ENCODE data around the gene CCDC152.

DNA sequence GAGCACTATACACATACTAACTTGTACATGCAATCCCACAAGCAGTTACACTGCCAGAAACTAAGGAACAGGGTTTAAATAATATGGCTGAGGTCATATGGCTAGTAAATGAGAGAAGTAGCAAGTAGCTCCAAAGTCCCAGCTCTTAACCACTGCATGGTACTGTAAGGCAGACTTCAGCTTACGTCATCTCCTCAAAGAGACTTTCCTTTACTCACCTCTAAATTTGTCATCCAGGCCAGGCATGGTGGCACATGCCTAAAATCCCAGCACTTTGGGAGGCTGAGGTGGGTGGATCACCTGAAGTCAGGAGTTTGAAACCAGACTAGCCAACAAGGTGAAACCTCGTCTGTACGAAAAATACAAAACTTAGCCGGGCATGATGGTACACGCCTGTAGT is 75.4 kb downstream of the CCDC152 start:
- TF ChIP-seq, protein P1, sequence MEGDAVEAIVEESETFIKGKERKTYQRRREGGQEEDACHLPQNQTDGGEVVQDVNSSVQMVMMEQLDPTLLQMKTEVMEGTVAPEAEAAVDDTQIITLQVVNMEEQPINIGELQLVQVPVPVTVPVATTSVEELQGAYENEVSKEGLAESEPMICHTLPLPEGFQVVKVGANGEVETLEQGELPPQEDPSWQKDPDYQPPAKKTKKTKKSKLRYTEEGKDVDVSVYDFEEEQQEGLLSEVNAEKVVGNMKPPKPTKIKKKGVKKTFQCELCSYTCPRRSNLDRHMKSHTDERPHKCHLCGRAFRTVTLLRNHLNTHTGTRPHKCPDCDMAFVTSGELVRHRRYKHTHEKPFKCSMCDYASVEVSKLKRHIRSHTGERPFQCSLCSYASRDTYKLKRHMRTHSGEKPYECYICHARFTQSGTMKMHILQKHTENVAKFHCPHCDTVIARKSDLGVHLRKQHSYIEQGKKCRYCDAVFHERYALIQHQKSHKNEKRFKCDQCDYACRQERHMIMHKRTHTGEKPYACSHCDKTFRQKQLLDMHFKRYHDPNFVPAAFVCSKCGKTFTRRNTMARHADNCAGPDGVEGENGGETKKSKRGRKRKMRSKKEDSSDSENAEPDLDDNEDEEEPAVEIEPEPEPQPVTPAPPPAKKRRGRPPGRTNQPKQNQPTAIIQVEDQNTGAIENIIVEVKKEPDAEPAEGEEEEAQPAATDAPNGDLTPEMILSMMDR (IDR thresholded peaks at IDR 0.05) = no peak
- no peak for TF ChIP-seq POLR2A (IDR thresholded peaks at IDR 0.05)
